ENCODE results near the gene PCSK5. TPM values are rescaled to one million over a fixed set of nuclear protein-coding genes. Genes with fewer than 3 reads are reported as not detected.

Gene PCSK5
- total and polyA plus RNA-seq, 12 donors, result 2.2 to 31.8 (median 8.4) TPM

DNA sequence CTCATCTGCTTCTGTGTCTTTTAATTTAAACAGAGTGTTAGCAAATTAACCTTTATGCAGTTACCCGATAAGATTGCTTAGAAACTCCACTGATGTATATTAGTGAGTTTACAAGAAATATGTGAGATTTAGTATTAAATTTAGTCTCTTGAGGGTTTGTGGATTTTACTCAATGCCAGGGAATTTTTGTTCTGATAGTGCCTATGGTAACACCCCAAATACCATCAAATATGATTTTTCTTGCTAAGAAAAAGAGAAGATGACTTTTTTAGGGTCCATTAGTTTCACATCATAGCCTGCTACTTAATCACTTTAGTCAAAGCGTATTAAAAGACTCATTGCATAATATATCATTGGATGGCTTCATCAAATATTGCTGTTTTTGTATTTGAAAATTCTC is 224.9 kb downstream of the PCSK5 start:
- TF ChIP-seq POLR2A (IDR thresholded peaks at IDR 0.05), result no peak
- TF ChIP-seq, protein P1, sequence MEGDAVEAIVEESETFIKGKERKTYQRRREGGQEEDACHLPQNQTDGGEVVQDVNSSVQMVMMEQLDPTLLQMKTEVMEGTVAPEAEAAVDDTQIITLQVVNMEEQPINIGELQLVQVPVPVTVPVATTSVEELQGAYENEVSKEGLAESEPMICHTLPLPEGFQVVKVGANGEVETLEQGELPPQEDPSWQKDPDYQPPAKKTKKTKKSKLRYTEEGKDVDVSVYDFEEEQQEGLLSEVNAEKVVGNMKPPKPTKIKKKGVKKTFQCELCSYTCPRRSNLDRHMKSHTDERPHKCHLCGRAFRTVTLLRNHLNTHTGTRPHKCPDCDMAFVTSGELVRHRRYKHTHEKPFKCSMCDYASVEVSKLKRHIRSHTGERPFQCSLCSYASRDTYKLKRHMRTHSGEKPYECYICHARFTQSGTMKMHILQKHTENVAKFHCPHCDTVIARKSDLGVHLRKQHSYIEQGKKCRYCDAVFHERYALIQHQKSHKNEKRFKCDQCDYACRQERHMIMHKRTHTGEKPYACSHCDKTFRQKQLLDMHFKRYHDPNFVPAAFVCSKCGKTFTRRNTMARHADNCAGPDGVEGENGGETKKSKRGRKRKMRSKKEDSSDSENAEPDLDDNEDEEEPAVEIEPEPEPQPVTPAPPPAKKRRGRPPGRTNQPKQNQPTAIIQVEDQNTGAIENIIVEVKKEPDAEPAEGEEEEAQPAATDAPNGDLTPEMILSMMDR (IDR thresholded peaks at IDR 0.05), result no peak
- Histone ChIP-seq H3K9me3 (replicated peaks in 1 of 3) (peaks cover 0 to 3% (median 0%) of the 10 kb centered on the region in 3 donors), H3K27ac (no peak overlapping the region), H3K36me3 (replicated peaks in 1 of 2) (no peaks in the 10 kb centered on the region), H3K4me3 (no peak overlapping the region), H3K27me3 (no peaks in the 10 kb centered on the region), H3K4me1 (replicated peaks in 1 of 2) (no peaks in the 10 kb centered on the region)
- WGBS, 4 donors, result 75 to 95% (median 93%) methylated on average over 2 of the region's 2 CpGs
- intact Hi-C loops (cut with DNase I), result no loop called here
- DNase-seq, result no peak

DNA sequence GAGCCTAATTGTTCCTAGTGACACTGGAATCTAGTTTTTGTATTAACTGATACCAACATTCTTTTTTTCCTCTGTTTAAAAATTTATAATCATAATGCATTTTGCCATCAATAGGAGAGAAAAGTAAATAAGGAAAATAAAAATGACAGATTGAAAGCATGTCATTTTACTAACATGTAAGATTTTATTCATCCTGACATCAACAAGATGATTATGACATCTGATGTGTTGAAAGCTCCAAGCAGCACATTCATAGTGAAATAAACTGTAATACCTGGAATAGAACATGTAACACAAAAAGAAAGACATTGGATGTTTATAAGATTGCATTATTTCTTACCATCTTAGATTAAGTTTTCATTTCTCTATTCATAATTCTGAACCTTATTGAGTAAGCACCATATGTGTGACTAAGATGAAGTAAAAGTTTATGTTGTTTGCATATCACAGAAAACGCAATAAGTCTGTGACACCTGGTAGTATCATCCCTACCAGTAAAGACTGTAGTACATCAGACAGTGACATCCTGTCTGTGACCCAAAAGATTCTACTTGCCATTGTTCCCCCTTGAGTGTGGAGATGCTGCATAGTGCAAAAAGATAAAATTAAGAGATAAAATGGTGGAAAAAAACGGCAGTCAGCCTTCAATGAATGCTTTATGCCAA is 225.6 kb downstream of the PCSK5 start:
- WGBS, 4 donors, result 81 to 90% (median 84%) methylated on average over 2 of the region's 2 CpGs
- no peak for TF ChIP-seq POLR2A (IDR thresholded peaks at IDR 0.05)
- TF ChIP-seq, protein P1 (IDR thresholded peaks at IDR 0.05), result no peak
- DNase-seq, result no peak
- Histone ChIP-seq H3K36me3 (replicated peaks in 1 of 2) (no peaks in the 10 kb centered on the region), H3K27ac (no peak overlapping the region), H3K4me1 (replicated peaks in 1 of 2) (no peaks in the 10 kb centered on the region), H3K27me3 (no peaks in the 10 kb centered on the region), H3K9me3 (replicated peaks in 1 of 3) (peaks cover 0 to 5% (median 0%) of the 10 kb centered on the region in 3 donors), H3K4me3 (no peak overlapping the region)
- intact Hi-C loops (cut with DNase I), result no loop called here

DNA sequence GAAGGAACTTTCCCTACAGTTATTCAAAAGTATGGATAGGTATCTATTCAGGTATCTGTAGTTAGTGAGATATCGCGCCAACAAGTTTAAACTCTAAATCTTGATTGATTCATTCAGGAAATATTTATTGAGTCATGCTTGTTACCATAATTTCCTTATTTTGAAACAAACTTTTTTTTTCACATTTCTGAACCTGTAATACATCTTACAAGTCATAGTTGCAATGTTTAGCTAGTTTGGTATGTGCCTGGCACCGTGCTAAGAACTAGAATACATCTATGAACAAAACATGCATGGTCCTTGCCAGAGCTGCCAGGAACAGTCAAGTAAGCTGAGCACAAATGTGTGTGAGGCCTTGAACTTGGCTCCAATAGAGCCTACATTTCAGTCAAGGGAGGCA is 226.4 kb downstream of the PCSK5 start:
- DNase-seq, result peak in 2 of 7 donors; percentile 9 to 27

DNA sequence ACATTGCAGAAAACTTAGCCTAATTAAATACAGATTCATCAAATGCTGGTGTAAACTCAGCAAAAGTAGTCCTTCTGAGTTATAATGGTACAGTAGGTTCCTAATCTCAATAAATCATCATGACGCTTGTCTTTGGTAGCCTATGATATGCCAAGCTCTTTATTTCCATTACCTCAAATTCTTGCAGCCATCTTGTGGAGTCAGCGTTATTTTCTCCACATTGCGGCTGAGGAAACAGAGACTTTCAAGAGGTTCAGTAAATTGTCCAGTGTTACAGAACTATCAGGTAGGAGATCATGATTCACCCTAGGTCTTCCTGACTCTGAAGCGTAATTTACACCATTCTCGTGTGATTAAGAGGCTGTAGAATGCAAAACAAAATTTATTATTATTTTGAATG is 237.2 kb downstream of the PCSK5 start:
- 93 to 95% (median 94%) methylated on average over 5 of the region's 5 CpGs for WGBS, 4 donors
- DNase-seq, result no peak
- intact Hi-C loops (cut with DNase I), result no loop called here

More for the DNA sequence above, 226.4 kb downstream of the PCSK5 start:
- no peaks in the 10 kb centered on the region for H3K27me3 ChIP-seq
- intact Hi-C loops (cut with DNase I), result no loop called here
- H3K36me3 ChIP-seq (replicated peaks in 1 of 2), result no peaks in the 10 kb centered on the region
- TF ChIP-seq, protein P1 (IDR thresholded peaks at IDR 0.05), result no peak
- TF ChIP-seq POLR2A (IDR thresholded peaks at IDR 0.05), result no peak
- H3K4me1 ChIP-seq (replicated peaks in 1 of 2), result no peaks in the 10 kb centered on the region
- 78 to 83% (median 81%) methylated on average over 3 of the region's 3 CpGs for WGBS, 4 donors
- H3K9me3 ChIP-seq (replicated peaks in 1 of 3), result peaks cover 0 to 5% (median 0%) of the 10 kb centered on the region in 3 donors
- H3K4me3 ChIP-seq, result no peak overlapping the region
- H3K27ac ChIP-seq, result no peak overlapping the region

More for the DNA sequence above, 237.2 kb downstream of the PCSK5 start:
- H3K36me3 ChIP-seq (replicated peaks in 1 of 2), result no peaks in the 10 kb centered on the region
- H3K4me1 ChIP-seq (replicated peaks in 1 of 2), result no peaks in the 10 kb centered on the region
- no peaks in the 10 kb centered on the region for H3K9me3 ChIP-seq (replicated peaks in 1 of 3)
- H3K27me3 ChIP-seq, result no peaks in the 10 kb centered on the region
- no peak overlapping the region for H3K27ac ChIP-seq
- TF ChIP-seq POLR2A (IDR thresholded peaks at IDR 0.05), result no peak
- TF ChIP-seq, protein P1 (IDR thresholded peaks at IDR 0.05), result no peak
- no peak overlapping the region for H3K4me3 ChIP-seq

All from adrenal gland (tissue), 12 donors.